ENCODE data around the gene NAA80.
A peak's percentile ranks its signal among the peaks of the same experiment; 100 is the strongest.
"Not testable (repeated sequence)": the region's sequence is repeated elsewhere in the genome, so short reads cannot be mapped to it uniquely, and the experiment has no call there.

Gene NAA80

DNA sequence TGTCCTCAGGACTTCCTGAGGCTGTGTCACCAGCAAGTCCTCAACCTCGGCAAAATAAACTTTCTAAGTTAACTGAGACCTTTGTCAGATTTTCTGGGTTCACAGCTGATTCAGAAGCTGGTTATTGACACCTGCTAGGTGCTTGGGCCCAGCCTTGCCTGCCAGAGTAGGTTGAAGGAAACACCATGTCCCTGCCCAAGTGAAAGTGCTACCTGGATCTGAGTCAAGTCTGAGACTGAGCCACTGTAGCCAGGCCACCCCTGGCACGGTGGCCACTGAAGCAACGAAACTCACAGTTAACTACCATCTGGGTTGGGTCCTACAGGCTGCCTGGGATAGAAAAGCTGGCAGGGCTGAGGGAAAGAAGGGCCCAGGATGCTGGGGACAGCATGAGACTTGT lies 15.1 kb upstream of the NAA80 start:
- no peak for DNase-seq (ENCODE audit: low spot score)

DNA sequence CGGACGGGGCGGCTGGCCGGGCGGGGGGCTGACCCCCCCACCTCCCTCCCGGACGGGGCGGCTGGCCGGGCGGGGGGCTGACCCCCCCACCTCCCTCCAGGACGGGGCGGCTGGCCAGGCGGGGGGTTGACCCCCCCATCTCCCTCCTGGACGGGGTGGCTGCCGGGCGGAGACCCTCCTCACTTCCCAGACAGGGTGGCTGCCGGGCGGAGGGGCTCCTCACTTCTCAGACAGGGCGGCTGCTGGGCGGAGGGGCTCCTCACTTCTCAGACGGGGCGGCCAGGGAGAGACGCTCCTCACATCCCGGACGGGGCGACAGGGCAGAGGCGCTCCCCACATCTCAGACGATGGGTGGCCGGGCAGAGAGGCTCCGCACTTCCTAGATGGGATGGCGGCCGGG lies 12.8 kb upstream of the NAA80 start:
- not testable (repeated sequence) for DNase-seq (ENCODE audit: low spot score)

DNA sequence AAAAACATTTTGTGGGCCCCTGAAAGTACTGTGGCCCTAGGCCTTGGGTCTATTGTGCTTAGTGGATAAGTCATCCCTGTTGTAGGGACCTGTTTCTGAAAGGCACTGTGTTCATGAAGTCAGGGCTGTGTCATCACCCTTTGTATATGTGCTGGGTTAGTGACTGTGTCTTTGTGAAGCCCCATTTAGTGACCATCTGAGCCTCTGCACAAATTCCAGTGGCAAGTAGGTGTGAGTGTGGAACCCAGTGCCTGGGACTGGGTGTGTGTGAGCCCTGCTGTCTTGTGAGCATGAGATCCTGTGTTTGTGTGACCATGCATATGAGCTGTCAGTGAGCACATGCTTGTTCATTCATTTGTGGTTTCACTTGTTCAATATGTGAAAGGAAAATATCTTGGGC lies 5.4 kb upstream of the NAA80 start:
- DNase-seq (ENCODE audit: low spot score) = no peak

DNA sequence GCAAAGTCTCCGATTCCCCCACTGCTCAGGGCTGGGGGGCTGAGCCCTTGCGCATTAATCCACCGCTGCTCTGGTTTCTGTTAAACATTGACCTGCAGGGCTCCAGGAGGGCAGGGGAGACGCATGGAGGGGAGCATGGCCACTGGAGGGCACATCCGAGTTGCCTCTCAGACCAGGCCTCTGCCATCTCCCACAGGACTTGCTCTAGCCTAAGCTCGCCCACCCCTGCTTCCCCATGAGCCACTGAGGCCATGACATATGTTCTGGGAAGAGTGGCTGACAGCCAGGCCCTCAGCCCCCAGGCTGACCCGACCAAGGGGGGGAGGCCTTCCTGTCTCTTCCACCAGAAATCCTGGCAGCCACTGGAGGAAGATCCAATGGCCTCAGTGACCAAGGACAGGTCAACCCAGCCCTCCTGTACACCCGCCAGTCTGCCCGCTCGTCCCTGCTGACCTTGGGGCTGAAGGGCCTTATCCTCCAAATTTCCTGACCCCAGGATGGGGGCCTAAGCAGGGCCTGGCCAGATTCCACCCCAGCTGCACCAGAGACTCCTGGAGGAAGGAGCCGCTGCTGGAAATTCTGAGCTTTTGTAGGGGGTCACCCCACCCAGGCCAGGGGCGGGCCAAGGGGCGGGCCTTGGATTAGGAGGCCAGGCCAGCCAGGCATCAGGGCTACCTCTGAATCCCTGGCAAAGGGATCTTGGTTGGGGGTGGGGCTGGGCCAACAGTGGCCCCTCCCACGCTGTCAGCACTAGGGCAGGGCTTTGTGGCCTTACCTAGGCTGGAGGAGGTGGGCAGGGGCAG lies 4.0 kb upstream of the NAA80 start, which contains the start of gene HYAL1:
Gene HYAL1, minus strand, starts transcription at position 562 of the 803 bp plus-strand sequence. CDS start 618 bp downstream, outside the sequence.
- no peak for DNase-seq (ENCODE audit: low spot score)

DNA sequence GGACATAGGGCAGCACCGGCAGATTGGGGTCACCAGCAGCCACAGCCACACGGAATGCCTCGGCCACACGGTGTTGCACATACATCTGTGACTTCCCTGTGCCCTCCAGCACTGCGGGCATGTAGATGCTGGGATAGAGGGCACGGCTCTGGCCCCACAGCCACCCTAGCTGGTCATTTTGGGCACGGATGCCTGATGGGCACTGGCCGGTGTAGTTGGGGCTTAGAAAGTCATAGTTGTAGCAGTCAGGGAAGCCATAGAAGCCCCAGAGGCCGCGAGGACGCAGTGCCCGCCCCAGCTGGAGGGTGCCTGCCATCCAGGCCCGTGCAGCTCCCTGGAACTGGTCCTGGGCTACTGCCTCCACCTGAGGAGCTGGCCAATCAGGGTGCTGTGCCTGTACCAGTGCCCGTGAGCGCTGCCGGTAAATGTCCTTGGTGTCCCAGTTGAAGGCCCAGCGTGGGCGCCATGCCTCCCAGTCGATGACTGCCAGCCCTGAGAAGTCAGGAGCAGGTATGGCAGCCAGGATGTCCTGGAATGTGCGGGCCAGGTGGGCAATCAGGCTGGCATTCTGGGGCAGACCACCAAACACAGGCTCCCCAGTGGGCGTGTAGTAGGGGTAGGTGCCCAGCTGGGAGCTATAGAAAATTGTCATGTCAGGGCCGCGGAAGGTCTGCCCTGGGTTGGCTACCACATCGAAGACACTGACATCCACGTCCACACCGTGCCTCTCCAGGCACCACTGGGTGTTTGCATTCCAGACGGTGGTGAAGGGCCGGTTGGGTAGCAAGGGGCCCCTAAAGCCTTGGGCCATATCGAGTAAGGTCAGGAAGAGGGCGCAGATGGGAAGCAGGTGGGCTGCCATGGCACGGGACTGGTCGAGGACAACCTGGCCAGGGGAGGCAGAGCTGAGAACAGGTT lies 3.1 kb upstream of the NAA80 start:
- DNase-seq (ENCODE audit: low spot score) = no peak

DNA sequence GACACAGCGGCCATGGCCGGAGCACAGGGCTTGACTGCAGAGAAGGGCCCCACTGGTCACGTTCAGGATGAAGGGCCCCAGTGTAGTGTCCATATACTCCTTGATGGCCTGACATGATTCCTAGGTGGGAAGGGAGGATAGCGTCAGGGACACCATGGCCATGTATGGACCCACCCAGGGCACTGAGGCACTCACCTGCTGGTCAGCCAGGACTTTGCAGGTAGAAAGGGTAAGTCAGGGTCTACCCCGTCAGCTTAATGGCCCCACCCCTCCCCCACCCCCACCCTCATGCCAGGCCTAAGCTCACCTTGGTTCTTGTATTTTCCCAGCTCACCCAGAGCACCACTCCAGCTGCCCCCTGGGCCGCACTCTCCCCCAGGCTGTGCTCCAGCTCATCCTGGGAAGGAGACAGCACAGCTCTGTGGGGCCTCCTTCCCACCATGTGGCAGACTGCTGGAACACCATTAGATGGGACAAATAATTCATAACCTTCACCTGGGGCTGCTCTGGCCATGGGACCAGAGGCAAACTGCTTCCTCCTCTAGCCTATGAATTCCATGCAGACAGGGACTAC lies 1.6 kb upstream of the NAA80 start:
- no peak for DNase-seq (ENCODE audit: low spot score)

DNA sequence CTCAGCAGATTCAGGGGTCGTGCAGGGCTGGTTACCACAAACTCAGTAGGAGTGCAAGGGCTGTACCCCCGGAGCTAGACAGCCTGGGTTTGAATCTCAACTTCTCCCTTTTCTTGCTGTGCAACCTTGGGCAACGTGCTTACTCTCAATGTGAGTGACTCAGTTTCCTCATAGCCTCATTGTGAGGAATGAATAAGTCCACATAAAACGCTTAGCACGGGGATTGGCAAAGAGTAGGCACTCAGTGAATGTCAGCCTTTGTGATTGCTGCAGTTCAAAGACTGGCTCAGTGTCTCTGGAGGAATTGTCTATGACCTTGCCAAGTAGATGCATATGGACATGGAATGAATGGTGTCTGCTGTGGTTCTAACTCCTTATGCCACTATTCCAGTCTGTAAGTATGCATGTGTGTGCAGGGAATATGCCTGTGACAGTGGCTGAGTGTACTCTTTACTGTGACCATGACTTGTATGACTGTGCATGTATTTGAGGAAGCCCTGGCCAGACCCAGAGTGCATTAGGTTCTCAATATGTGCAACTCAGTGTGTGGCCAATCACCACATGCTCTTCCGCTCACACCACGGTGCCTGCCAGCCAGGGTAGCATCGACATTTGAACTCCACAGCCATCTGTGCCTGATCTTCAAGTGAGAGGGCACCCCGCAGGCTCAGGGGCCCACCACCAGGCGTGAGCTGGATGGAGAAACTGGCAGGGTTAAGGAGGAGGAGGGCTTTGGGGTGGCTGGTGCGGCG lies 900 bp upstream of the NAA80 start:
- DNase-seq (ENCODE audit: low spot score) = no peak

DNA sequence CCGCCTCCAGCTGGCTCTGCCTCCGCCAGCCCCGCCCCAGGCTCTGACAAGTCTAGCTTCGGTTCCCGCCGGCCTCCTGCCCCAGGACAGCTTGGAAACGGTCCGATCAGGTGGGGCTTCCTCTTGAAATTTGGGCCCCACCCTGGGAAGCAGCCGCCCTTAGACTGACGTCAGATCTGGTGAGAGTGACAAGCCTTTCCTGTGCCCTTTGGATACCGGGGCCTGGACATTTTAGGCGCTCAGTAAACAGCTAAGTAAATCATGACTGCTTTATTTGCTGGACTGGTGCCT lies 378 bp upstream of the NAA80 start:
- no peak for DNase-seq (ENCODE audit: low spot score)

DNA sequence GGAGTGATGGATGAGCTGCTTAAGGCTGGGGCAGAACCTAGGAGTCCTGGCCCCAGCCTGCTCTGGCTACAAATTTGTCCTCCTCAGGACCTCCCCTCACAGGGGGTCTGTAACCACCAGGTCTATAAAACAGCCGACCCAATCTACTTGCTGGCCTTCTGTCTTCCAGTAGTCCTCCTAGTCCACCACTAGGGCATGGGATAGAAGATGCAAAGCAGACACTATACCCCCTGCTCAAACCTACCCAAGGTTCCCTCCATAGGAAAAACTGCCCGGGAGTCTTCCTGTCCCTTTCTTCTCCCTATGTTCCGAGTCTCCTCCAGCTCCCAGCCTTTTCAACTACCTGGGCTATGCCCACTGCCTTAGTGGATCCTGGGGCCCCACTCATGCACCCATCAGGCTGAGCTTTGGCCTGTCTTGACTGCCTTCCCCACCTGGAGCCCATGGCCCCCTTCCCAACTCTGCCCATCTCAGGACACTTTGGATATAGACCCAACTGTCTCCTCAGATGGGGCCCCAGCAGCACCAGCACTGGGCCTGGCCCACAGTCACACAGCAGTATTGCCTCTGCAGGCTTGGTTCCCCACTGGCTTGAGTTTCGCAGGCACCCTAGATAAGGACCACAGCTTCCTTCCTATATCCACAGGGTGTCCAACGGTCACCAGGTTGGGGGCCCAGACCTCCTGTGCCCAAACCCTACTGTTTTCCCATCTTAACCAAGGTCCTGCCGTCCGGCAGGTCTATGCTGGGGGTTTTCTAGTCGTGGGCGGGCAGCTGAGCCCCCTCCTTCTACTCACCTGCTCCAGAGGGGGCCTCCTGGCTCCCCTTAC lies 1.1 kb downstream of the NAA80 start:
- no peak for DNase-seq (ENCODE audit: low spot score)

DNA sequence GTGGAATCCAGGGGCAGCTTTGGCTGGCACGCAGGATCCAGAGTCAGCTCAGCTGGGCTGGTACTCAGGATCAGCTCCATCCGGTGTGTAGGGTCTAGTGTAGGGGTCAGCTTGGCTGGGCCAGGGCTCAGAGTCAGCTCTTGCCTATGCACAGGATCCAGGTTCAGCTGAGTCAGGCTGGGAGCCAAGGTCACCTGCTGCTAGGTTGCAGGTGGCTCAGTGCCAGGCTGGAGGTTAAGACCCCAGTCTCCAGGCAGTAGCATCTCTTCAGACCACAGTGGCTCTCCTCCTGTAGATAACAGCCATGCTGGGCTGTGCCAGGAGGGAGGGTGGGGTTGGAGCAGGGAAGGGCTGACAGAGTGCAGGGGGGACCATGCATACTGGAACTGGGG lies 1.8 kb downstream of the NAA80 start:
- DNase-seq (ENCODE audit: low spot score) = no peak

DNA sequence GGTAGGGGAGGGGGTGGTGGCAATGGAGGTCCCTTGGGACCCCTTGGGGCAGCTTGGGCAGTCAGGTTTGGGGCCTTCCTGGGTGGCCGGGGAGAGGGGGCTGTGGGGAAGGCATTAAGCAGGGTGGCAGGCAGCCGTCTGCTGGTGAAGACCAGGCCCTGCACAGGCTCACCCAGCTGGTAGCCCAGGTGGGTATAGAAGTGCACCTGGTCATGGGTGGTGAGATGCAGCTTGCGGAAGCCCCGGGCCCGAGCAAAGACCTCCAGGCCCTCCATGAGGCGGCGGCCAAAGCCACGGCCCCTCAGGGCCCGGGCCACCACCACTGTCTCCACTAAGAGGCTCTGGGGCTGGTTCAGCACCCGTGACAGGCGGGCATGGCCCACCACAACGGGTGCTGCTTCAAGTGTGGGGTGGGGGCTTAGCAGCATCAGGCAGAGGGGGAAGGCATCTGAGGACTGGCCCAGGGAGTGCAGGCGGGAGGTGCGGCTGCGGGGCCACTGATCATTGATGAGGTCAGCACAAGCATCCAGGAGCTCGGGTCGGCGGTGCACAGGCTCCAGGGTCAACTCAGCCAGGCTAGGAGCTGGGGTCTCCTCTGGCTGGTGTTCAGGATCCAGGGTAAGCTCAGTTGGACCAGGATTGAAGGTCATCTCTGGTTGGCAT lies 2.4 kb downstream of the NAA80 start:
- DNase-seq (ENCODE audit: low spot score) = no peak

DNA sequence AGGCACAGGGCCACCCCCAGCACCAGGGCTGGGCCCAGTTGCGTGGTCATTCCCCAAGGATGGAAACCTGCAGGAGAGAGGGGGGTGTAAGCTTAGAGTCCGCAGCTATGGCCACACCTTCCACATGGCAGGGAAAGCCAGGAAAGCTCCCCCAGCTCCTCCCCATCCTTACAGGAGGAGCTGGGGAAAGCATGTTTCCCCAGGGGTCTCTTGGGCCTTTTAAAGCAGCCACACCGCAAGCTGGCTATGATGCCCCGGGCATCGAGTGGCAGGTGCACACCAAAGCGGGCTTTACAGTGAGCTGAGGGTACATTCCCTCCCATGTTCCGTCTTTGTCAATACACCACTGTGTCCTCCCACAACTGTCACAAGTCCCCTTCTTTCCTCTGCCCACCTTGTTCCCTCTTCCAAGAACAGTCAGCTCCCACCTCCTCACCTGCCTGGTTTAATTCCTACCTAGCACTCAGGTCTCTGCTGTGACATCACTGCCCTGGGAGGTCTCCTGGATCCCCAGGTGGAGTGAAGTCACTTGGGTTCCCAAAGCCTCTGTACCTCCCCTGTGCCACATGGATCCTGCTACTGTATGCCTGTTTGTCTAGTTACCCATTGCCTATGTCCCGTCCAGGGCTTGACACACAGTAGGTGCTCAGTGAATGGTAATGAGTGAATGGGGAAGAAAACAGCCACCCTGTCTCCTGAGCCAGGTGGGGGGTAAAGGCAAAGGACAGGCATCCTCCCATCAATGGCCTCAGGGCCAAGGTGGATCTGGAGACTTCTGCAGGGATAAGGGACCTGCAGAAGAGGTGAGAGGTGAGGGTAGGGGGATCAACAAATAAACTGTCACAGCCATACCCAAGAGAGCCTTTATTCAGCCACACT lies 3.4 kb downstream of the NAA80 start:
- no peak for DNase-seq (ENCODE audit: low spot score)

DNA sequence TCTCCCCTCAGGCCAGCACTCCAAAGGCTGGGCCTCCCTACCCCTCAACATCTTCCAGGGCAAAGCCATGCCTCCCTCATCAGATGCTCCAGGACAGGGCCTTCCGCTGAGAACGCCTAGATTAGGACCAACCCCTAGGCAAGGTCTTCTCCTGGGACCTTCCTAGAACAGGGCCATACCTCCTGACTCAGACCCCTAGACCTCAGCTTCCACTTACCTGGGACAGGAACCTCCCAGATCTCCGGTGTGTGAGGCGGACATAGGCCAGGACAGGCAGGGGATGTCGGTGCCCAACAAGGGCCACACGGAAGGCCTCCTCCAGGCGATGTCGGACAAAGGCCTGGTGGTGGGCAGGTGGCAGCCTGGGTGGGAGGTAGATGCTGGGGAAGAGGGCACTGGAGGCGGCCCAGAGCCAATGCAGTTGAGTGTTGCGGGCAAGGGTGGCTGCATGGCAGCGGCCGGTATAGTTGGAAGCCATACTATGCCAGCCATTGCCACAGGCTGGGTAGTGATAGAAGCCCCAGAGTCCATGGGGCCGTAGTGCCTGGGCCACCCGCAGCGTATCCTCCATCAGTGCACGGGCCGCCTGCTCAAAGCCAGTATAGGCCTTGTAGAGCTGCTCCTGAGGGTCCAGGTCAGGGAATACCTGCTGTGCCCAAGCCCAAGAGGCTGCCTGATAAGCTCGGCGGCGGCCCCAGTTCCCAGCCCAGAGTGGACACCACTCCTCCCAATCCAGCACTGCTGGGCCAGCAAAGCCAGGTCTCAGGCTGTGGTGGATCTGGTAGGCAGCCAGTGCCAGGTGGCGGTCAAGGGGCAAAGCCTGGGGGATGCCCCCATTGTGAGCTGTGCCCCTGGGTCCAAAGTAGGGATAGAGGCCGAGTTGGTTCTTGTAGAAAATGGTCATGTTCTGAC lies 4.5 kb downstream of the NAA80 start:
- DNase-seq (ENCODE audit: low spot score) = no peak

DNA sequence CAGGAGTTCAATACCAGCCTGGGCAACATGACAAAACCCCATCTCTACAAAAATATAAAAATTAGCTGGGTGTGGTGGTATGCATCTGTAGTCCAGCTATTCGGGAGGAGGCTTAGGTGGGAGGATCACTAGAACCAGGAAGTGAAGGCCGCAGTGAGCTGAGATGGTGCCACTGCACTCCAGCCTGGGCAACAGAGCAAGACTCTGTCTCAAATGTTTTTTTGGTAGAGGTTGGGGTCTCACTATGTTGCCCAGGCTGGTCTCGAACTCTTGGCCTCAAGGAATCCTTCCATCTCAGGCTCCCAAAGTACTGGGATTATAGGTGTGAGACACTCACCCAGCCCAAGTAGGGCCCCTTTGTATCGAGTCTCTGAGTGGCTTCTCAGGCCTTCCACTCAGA lies 5.1 kb downstream of the NAA80 start:
- DNase-seq (ENCODE audit: low spot score) = no peak

DNA sequence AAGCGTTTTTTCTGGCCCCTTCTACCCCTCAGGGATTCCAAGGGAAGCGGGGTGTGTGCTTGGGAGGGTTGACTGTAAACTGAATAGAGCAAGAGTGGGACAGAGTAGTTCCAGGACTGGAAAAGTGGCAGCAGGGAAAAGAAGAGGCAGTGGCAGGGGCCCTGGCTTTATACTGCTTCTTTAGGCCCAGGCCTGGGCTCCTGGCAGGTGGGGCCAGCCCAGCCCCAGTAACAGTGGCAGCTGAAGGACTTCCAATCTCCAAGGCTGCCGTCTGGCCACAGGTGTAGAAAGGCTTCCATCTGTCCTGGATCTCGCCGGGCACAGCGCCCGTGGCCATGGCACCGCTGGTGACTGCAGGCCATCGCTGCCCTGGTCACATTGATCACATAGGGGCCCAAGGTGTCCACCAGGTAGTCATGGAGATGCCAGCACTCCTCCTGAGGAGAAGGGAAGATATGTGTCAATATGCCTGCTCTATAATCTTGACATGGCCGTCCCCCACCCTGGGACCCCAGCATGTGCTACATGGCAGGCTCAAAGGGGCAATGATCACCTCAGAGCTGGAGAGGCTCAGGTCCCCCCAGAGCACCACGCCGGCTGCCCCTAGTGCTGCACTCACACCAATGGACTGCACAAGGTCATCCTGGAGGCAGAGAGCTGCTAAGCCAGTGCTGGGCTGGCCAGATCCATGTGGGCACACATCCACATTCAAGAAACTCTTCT lies 6.0 kb downstream of the NAA80 start:
- no peak for DNase-seq (ENCODE audit: low spot score)

DNA sequence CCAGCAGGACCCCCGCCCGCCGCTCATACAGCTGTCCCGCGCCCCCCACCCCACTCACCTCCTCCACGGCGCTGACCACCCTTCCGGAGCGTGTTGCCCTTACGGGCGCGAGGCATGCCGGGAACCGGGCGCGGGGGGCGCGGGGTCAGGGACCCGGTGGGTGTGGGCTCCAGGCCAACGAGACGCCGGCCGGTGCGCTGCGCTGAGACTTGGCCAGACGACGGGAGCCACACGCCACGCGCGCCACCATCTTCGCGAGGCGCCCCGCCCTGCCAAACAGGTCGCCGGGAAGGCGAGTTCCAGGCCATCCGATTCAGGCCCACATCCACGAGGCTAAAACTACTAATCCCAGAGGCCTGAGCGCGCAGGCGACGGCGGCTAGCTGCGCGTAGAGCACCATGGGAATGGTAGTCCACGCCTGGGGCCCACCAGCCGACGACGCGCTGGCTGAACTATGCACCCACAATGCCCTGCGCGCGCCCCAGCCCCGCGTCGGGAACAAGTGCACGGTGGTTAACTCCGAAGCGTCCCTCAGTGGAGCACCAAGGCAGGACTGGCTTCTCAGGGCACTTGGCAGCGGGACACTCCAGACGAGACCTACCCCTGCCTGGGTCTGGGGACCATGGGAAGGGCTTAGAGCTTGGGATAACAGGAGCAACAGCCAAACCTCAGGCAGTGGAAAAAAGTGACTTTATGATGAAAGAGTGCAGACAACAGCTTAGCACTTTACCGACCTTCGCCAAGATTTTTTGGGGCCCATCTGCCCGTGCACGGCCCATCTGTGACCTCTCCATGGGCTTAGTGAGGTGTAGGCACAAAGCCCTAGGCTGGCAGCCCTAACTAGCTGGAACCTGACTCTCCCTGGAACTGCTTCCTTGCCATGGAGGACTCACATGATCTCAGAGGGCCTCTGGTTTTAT lies 6.8 kb downstream of the NAA80 start, which contains the start of gene IFRD2:
Gene IFRD2, minus strand, starts transcription at position 271 of the 920 bp plus-strand sequence. Its CDS starts 155 bp downstream, at position 116.
- DNase-seq (ENCODE audit: low spot score) = peak; percentile 92

DNA sequence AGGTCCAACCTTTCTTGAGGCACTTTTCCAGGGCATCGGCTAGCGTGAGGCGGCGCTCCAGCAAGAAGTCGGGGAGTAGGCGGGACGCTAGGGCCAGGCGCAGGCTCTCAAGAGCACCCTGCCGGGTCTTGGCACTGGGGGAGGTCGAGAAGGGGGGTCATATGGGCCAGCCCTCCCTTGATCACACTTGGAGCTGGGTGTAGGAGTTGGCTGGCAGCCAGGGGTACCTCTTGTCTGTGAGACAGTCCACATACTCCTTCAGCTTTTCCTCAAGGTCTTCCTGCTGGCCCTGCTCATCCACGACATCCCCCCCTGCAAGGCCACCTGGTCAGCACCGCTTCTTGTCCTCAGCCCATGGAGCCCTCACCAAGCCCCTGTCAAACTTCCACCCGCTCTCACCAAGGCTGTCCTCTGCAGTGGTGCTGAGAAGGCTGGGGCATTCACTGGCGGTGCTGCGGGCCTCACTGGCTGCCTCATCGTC lies 9.0 kb downstream of the NAA80 start:
- no peak for DNase-seq (ENCODE audit: low spot score)
